Mesenteric fat pad (tissue), 1 donor: ENCODE results near the gene PHF21A. TPM values are rescaled to one million over a fixed set of nuclear protein-coding genes. Genes with fewer than 3 reads are reported as not detected.
"Not testable (repeated sequence)": the region's sequence is repeated elsewhere in the genome, so short reads cannot be mapped to it uniquely, and the experiment has no call there.

Experiments used
- DNase-seq: peaks from one replicate; pipeline ENCODE4 v3.0.0-alpha.2; 2020; ENCODE audit warnings: low spot score
- total RNA-seq: library from RNA; stranded (reverse); fragmentation: NEBNext Ultra II Directional; extraction: Animal tissue kit (Norgen Biotek cat#: 25700); gene quantifications from one replicate; pipeline ENCODE4 v1.2.1, GENCODE V29; 2021
- donor health status: DM: yes; HTN: yes; CAD: no.

Gene PHF21A
- total RNA-seq, 1 donor from 2014 or later, result 44.8 TPM

DNA sequence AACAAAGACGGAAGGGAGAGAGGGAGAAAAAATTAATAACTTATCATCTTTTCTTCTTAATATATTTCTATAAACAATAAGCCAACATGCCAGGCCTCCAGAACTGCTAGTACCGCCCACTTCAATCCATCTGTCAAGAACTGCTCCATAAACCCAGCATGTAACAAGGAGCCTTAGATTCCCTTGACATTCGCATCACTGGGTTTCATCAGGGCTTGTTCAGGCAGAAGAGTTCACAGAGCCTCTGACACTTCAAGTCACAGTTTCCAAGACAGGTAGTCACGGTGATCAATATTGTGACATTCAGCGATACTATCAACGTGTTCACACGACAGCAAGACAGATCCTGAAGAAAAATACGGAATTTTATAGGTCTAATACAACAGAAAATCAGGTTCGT is 137.1 kb downstream of the PHF21A start:
- DNase-seq, result no peak

GRCh38 chr11:45983471-45983845 is 137.8 kb downstream of the PHF21A start:
- DNase-seq, result no peak

- no peak for DNase-seq
These were observed 138.4 kb downstream of the PHF21A start for GRCh38 chr11:45982656-45983470.

DNA sequence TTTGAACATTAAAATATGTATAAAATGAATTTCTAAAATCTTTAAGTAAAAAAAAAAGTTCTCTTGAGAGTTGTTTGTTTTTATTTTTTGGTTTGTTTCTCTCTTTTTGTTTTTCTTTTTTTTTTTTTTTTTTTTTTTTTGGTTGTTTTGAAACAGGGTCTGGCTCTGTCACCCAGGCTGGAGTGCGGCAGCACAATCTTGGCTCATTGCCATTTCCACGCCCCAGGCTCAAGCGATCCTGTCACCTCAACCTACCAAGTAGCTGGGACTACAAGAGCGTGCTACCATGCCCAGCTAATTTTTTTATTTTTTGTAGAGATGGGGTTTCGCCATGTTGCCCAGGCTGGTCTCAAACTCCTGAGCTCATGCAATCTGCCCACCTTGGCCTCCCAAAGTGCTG is 139.4 kb downstream of the PHF21A start:
- not testable (repeated sequence) for DNase-seq

DNA sequence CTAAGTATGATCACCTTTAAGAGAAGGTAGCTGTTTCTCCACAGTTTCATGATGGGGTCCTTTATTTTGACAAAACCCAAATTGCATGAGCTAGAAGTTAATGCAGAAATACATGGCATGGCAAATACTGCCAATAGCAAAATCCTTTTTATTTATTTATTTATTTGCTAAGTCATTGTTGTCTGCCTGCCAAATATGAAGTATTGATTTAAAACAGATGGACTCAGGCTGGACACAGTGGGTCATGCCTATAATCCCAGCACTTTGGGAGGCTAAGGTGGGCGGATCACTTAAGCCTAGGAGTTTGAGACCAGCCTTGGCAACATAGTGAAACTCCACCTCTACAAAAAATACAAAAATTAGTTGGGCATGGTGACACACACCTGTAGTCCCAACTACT is 146.4 kb downstream of the PHF21A start:
- DNase-seq, result no peak

GRCh38 chr11:45973601-45974000 is 147.7 kb downstream of the PHF21A start:
- DNase-seq, result no peak

DNA sequence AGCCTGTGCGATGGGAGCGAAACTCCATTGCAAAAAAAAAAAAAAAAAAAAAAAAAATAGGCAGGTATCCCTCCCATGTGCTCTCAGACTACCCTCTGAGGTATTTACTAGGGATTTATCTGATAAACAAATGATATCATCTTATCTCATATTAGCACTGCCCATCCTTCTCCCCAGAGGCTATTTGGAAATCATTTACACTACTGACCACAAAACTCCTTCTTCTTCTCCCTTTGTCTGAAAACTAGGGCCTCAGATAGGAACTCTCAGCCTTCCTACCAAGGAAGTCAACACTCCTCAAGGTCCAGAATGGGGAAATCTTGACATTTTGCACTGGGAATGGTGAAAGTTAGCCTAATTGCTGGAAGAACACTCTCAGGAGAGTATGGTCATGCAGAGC is 152.4 kb downstream of the PHF21A start:
- DNase-seq, result no peak

GRCh38 chr11:45967506-45967905 is 153.7 kb downstream of the PHF21A start:
- no peak for DNase-seq

GRCh38 chr11:45964911-45965389 is 156.3 kb downstream of the PHF21A start:
- DNase-seq, result no peak

DNA sequence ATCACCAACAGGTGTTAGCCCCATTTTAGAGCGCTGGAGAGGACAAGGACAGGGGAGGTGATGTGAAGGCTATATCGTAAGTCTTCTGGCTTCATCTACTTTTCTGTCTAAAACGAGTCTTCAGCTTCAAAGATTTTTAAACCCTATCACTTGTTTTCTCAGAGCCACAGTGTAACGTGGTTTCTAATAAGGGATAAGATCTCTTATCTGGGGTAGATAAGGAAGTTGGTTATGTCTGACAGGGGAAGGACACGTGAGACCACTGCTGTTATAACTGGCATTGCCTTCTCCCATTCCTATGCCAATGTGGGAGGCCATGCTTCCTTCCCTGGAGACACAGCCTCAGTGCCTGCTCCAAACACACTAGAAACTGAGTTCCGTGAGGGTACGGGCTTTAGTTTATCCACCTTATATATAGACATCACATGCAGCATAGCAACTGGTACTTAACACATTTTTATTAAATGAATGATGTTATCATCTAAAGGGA is 159.5 kb downstream of the PHF21A start:
- no peak for DNase-seq

GRCh38 chr11:45960387-45961095 is 160.7 kb downstream of the PHF21A start:
- DNase-seq, result no peak

DNA sequence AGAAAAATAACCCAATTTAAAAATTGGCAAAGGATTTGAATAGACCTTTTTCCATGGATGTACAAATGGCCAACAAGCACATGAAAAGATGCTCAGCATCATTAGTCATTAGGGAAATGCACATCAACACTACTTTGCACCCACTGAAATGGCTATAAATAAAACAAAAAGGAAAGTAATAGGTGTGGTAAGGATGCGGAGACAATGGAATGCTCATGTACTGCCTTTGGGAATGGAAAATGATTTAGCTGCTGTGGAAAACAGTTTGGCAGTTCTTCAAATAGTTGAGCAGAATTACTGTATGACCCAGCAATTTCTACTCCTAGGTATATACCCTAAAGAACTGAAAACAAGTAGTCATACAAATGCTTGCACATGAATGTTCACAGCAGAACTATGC is 161.4 kb downstream of the PHF21A start:
- no peak for DNase-seq

- DNase-seq, result no peak
These were observed 171.3 kb downstream of the PHF21A start for GRCh38 chr11:45949992-45950407.

- DNase-seq, result no peak
These were observed 172.9 kb downstream of the PHF21A start for GRCh38 chr11:45948356-45948755.

GRCh38 chr11:45947885-45948284 is 173.4 kb downstream of the PHF21A start:
- DNase-seq, result no peak

DNA sequence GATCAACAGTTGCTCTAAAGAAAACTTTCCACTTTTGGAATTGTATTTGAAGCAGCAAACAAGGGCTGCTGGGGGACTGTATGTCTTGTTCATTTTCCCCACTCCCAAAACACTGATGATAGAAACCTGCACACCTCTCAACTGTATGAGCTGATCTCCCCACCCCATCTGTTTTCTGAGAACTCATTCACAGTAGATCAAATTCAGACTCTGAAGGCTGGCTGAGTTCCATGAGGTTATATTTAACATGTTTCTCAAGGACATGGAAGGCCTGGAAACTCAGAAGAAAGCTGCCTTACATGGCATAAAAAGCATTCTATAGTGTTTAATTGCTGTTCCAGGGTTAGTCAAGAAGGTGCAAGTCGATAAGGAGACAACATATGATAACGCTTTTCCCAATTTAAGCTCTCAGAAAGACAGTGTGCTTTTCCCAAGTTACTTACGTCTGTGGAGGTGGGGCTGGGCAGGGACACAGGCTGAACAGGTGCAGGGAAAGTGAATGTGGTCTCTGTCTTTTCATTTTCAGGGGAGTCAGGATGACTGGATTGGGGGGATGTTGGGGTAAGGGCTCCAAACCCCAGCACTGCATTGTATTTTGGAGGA is 175.8 kb downstream of the PHF21A start:
- no peak for DNase-seq

- DNase-seq, result no peak
These were observed 178.9 kb downstream of the PHF21A start for GRCh38 chr11:45942381-45942780.

- no peak for DNase-seq
These were observed 180.0 kb downstream of the PHF21A start for GRCh38 chr11:45941285-45941684.

GRCh38 chr11:45939836-45940235 is 181.4 kb downstream of the PHF21A start:
- no peak for DNase-seq

DNA sequence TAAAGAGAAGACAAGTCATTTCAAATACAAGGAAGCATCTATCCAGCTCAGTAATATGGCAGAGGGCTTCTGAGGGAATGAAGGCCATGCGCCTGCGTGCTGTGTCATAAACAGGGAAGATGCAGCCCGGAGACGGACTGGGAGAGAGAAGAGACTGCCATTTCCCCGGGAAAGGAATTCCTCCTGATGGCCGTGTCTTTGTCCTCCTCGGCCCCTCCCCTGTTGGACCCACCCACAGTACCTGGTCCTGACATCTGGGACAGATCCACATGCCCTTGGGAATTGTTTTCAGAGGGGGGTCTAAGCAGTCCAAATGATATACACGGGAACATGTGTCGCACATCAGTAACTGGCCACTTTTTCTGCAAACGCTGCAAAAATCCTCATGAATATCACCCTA is 183.3 kb downstream of the PHF21A start:
- no peak for DNase-seq

DNA sequence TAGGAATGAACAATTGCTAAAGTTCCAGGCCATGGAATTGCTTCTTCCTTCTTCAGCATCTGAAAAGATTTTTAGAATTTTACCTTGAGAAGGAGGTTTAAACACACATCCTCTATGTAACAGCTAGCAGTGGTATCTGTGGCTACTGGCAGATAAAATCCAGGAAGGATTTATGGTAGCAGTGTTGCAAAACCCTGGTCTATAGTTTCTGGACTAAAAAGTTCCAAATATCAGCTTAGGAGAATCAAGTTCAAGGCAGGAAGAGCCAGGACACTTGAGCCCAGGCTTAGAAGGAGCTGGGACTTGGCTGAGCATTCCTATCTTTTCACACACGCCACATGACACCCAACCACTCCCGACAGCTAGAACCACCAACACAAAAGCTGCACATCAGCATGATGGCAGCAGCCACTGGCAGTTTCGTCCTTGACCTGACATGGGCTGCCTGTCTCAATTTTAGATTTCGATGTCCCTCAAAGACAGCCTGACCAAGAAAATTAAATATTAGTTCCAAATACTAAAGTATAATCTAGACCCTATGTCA is 184.7 kb downstream of the PHF21A start:
- no peak for DNase-seq
